Prostate gland (tissue), 2 donors: ENCODE data around the gene RUNX3. TPM values are rescaled to one million over a fixed set of nuclear protein-coding genes. Genes with fewer than 3 reads are reported as not detected.

Experiments
- DNase-seq: peaks from one replicate; pipeline ENCODE4 v3.0.0-alpha.2; 2019; ENCODE audit warnings: low spot score
- H3K27ac ChIP-seq, 2 donors: fragments of 200-600 bp; sonication (generic); 2 replicates each; pipeline ENCODE4 v1.5.1; 2017 to 2019
- H3K27me3 ChIP-seq: fragments of 200-600 bp; sonication (generic); replicated peaks from 2 replicates; pipeline ENCODE4 v1.5.1; 2019; ENCODE audit not compliant: insufficient read depth
- H3K36me3 ChIP-seq, 2 donors: fragments of 200-600 bp; sonication (generic); 1 replicate in 1 of 2; 2 replicates in 1 of 2; pipeline versions ENCODE4 v1.5.1 to v1.8.1; 2017 to 2019
- H3K4me1 ChIP-seq: fragments of 200-600 bp; sonication (generic); replicated peaks from 2 replicates; pipeline ENCODE4 v1.5.1; 2019
- H3K4me3 ChIP-seq, 2 donors: fragments of 200-600 bp; sonication (generic); 2 replicates each; pipeline ENCODE4 v1.5.1; 2017 to 2019
- H3K9me3 ChIP-seq: fragments of 200-600 bp; sonication (generic); 2 replicates; pipeline ENCODE4 v1.5.1; 2017
- POLR2A ChIP-seq: fragments of 450-650 bp; IDR thresholded peaks from one replicate; pipeline ENCODE4 v1.6.1; 2016; ENCODE audit warnings: antibody characterized with exemption, mild to moderate bottlenecking
- POLR2AphosphoS5 ChIP-seq: sonication (generic); formaldehyde crosslinking; IDR thresholded peaks from one replicate; pipeline ENCODE4 v1.6.1; 2017; ENCODE audit warnings: antibody characterized with exemption
- WGBS: methylation state at CpG from one replicate; pipeline ENCODE4 v1.1.5; 2018; 5-methylcytosine and 5-hydroxymethylcytosine counted together
- intact Hi-C: fragments of 100-400 bp; cut with DNase I; formaldehyde crosslinking; loops from one replicate; pipeline ENCODE4 v1.14.2; 2022
- total RNA-seq, 2 donors: library from RNA; depleted of rRNA; stranded (reverse); fragments of >200 nt; gene quantifications; one replicate each; pipeline ENCODE4 v1.1.0, GENCODE V29; 2016
- TF ChIP-seq, protein P1 (sequence below), 4 experiments: fragments of 200-600 bp in 2 of 4; fragments of 450-650 bp in 2 of 4; sonication (generic) in 2 of 4; IDR thresholded peaks; 1 replicate in 3 of 4; 2 replicates in 1 of 4; pipeline ENCODE4 v1.5.1; 2016 to 2019; ENCODE audit warnings: antibody characterized with exemption in 4 of 4, mild to moderate bottlenecking in 2 of 4, moderate library complexity in 2 of 4

RUNX3 gene
- total RNA-seq, 2 donors from 2014 or later, result 2.5 to 3.4 TPM

DNA sequence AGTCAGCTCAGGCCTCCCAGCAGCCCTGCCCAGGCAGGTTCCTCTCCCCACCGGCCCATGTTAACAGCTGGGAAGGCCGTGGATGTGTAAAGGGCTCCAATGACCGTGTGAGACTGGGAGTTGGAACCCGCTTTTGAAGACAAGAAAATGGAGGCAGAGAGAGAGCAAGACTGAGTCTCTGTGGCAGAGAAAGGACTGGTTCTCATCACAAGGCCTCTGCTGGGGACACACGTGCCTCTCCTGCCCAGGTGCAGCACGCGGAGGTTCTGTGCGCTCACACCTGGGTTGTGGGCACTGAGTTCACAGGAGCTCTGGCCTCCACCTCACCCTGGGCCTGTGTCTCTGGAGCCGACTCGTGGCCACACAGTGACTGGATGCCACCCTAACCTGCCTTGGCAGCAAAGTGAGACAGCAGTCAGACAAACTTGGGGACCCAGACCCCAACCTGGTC lies 27.0 kb downstream of the RUNX3 start:
- WGBS, result 85% methylated on average over 8 of the region's 10 CpGs
- DNase-seq, result no peak
- H3K27me3 ChIP-seq, result no peaks in the 10 kb centered on the region

DNA sequence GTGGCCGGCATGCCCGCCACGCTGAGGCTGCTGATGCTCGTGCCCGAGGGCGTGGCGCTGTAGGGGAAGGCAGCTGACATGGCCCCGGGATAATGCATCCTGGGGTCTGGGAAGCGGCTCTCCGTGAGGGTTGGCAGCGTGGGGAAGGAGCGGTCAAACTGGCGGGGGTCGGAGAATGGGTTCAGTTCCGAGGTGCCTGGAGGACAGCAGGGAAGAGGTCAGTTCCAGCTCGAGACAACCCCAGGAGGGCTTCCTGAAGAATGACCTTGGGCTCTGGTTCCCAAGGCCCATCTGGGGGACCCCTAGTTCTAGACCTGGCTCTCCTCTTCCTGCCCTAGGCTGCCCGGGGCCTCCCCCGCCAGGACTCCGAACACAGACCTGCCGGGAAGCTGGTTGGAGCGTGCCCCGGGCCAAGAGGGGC lies 27.6 kb downstream of the RUNX3 start:
- H3K36me3 ChIP-seq, result no peaks in the 10 kb centered on the region
- DNase-seq, result no peak
- intact Hi-C loops, result no loop called here
- H3K4me1 ChIP-seq, result no peaks in the 10 kb centered on the region
- WGBS, result 97% methylated on average over 22 of the region's 22 CpGs
- H3K9me3 ChIP-seq, result no peaks in the 10 kb centered on the region
- no peaks in the 10 kb centered on the region for H3K27me3 ChIP-seq
- no peak overlapping the region for H3K4me3 ChIP-seq
- TF ChIP-seq, protein P1, sequence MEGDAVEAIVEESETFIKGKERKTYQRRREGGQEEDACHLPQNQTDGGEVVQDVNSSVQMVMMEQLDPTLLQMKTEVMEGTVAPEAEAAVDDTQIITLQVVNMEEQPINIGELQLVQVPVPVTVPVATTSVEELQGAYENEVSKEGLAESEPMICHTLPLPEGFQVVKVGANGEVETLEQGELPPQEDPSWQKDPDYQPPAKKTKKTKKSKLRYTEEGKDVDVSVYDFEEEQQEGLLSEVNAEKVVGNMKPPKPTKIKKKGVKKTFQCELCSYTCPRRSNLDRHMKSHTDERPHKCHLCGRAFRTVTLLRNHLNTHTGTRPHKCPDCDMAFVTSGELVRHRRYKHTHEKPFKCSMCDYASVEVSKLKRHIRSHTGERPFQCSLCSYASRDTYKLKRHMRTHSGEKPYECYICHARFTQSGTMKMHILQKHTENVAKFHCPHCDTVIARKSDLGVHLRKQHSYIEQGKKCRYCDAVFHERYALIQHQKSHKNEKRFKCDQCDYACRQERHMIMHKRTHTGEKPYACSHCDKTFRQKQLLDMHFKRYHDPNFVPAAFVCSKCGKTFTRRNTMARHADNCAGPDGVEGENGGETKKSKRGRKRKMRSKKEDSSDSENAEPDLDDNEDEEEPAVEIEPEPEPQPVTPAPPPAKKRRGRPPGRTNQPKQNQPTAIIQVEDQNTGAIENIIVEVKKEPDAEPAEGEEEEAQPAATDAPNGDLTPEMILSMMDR (IDR thresholded peaks at IDR 0.05), result no peak
- TF ChIP-seq POLR2AphosphoS5 (no peak), POLR2A (no peak)
- no peak overlapping the region for H3K27ac ChIP-seq

More for the DNA sequence above, 27.0 kb downstream of the RUNX3 start:
- TF ChIP-seq POLR2A (no peak), POLR2AphosphoS5 (no peak)
- TF ChIP-seq, protein P1 (IDR thresholded peaks at IDR 0.05), result no peak
- Histone ChIP-seq H3K36me3 (no peaks in the 10 kb centered on the region), H3K4me1 (no peaks in the 10 kb centered on the region), H3K27ac (no peak overlapping the region), H3K4me3 (no peak overlapping the region), H3K9me3 (no peaks in the 10 kb centered on the region)
- intact Hi-C loops, result no loop called here

DNA sequence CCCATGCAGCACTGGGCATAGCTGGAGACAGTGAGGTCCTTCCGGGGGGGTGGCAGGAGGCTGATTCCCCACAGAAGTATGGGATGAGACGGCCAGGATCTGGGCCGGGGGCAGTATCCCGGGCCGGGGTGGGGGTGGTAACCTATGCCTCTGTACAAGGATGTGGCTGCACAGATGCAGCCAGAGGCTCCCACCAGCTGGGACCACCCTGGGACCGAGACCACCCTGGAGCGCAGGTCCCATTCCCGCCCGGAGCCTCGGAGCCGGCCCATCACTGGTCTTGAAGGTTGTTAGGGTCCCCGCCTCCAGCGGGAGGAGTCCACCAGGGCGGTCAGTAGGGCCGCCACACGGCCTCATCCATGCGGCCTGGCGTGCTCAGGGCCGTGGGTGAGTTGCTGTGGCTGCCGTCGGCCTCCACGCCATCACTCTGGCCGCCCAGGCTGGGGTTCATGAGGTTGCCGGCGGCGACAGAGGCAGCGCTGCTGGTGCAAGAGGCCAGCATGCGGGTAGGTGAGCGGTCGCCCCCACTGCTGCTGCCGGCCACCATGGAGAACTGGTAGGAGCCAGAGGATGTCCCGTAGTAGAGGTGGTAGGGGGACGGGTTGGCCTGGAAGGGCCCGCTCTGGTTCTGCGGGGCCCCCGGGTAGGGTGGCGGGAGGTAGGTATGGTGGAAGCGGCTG lies 28.1 kb downstream of the RUNX3 start:
- H3K27me3 ChIP-seq, result no peaks in the 10 kb centered on the region
- H3K27ac ChIP-seq, result no peak overlapping the region
- TF ChIP-seq POLR2A (no peak), POLR2AphosphoS5 (no peak)
- TF ChIP-seq, protein P1 (IDR thresholded peaks at IDR 0.05), result no peak
- no peak for DNase-seq
- H3K9me3 ChIP-seq, result no peaks in the 10 kb centered on the region
- no peaks in the 10 kb centered on the region for H3K36me3 ChIP-seq
- no peak overlapping the region for H3K4me3 ChIP-seq
- intact Hi-C loops, result no loop called here
- 93% methylated on average over 37 of the region's 38 CpGs for WGBS
- H3K4me1 ChIP-seq, result no peaks in the 10 kb centered on the region

DNA sequence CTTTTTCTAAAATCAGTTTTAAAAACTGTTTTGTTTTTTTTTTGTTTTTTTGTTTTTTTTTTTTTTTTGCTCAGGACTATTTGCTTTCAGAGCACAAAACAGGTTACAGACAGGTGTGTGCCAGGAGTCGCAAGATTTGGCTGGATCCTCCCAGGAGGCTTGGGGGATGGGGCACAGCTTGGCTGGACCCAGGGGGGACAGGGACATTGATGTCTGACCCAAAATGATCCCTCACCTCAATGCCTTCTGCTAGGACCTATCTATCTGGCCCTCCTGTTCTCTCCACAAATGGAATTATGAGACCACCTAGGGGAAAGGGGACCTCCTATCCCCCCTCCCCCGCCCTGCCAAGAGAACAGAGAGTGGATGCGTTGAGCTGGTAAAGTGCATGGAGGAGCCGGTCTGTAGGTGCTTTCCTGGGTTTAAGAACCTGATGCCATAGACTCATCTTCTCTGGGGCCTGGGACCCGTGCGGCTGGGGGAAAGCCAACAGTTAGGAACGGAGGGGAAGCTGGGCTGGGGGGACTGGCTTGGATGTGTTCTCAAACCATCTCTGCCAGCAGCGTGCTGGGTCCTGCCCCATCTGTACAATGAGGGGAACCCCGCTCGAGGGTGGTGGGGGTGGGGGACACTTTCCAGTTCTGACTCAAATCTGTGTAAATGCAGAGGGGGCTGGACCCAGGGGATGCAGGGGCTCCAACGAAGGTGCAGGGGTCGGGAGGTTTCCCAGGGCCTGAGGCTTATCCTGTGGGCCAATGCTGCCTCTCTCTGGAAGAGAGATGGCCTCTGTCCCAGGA lies 28.9 kb downstream of the RUNX3 start:
- intact Hi-C loops, result no loop called here
- TF ChIP-seq POLR2AphosphoS5, result no peak
- TF ChIP-seq POLR2A, result no peak
- TF ChIP-seq, protein P1 (IDR thresholded peaks at IDR 0.05), result no peak
- no peaks in the 10 kb centered on the region for H3K4me1 ChIP-seq

More for the DNA sequence above, 28.9 kb downstream of the RUNX3 start:
- H3K9me3 ChIP-seq, result no peaks in the 10 kb centered on the region
- 52% methylated on average over 12 of the region's 12 CpGs for WGBS
- H3K36me3 ChIP-seq, result no peaks in the 10 kb centered on the region
- H3K27me3 ChIP-seq, result no peaks in the 10 kb centered on the region
- no peak for DNase-seq
- H3K27ac ChIP-seq, result no peak overlapping the region
- no peak overlapping the region for H3K4me3 ChIP-seq
